ENCODE measurements around the gene ONECUT2.

The ONECUT2 gene

DNA sequence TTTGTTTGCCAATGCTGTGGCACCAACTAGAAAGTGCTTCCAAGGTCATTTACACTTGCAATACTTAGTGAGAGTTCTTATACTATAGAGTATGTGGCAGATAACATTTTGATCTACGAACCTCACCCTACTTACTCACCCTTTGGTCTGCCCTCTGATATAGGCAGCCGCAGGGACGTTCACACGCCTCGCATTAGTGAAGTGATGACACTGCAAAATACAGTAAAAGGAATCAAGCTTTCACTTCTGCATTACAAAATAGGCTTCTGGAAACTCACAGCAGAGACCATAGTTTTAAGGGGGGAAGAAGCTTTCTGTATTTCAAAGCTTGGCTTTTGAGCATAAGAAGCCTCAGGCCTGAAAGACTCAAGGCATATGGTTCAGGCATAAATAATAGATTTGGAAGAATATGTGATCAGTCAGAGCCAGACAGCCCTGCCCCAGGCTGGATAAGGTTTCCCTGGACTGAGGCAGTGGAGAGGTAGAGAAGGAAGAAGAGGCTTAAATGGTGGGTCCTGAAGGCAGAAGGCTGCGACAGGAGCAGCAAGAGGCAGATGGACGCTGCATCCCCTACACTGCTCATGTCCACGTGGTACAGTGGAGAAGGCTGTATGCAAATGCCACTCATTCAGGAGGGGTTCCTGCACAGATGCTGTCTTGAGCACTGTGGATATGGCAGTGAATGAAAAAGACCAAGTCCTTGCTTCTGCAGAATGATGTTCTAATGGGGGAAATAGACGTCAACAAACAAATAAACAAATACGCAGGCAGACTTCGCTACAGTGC is 88.2 kb downstream of the ONECUT2 start:
- no peak for DNase-seq (ENCODE audit: low read depth in 2 of 2, low spot score in 1 of 2)

DNA sequence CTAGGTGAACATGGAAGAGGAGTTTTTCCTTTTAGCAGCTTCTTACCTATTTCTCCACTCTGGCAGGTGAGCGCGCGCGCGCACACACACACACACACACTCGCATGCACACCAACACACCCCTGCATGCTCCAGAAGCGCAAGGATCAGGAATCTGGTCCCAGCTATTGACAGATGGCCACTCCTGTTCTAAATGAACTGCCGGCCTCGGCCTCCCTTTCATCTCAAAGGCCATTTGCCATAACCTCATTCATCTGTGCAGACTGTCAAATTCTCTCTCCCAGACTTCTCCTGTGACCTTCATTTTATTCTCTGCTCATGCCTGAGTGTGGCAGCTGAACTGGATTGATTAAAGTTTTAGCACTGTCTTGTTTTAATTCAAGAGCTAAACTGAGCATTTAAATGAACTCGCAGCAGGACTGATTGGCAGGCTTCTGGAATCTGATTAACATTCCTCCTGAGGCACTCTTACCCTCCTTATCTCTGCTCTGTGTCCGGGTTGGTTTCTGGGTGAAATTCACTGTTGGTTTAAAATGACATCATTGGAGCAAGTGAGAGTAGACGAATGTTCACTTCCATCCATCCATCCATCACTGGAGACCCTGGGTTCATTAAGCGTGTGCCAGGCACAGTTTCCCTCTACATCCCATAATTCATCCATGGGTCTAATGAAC is 92.5 kb downstream of the ONECUT2 start:
- no peak for DNase-seq (ENCODE audit: low read depth in 2 of 2, low spot score in 1 of 2)

DNA sequence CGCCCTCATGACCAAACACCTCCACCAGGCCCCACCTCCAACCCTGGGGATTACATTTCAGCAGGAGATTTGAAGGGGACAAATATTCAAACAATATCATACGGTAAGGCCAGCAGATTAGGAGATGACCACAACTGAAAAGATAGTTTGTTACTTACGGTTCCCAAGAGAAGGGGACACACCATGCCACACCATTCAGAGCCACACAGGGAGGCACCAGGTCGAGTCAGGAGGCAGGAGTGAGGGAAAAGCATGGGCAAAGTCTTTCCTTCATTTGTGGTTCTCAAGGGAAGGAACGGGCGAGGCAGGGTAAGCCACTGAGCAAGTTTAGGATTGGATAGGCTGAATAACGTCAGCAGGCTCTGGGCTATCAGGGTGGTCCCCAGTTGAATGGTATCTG is 94.0 kb downstream of the ONECUT2 start:
- no peak for DNase-seq (ENCODE audit: low read depth in 2 of 2, low spot score in 1 of 2)

DNA sequence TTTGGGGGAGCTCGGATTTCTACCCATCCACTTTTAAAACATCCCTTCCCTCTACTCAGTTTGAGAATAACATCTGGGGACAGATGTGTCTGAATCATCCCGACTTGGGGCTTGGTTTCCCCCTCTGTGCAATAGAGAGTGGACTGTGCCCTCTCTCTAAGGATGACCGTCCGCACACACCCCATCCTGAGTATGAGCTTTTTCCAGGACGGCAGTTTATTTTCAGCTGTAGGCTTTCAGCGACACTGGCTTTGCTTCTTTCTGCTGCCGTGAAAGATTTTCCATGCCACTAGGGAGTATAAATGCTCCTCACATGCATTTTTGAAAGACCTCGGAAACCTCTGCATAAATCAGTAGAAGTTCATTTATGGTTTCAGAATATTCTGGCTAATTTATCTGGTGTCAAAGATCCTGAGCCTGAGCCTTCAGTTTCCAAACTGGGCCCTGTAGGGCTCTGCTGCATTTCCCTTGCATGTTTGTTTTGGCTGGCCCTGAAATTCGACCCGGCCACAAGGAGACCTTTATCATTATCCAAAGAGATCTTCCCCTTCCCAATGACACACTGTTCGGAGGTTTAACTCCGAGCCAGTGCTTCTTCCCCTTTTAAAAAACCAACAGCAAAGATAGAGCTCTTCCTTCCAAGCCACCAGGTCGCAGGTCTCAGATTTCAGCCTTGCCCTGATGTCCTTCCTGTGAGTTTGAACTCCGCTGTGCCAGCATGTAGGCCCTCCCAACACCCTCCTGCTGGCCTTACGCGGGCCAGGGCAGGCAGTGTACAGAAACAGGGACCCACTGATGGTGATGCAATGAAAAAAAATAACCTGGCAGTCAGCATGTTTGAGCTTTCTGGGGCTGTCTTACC is 98.1 kb downstream of the ONECUT2 start:
- no peak for DNase-seq (ENCODE audit: low read depth in 2 of 2, low spot score in 1 of 2)

DNA sequence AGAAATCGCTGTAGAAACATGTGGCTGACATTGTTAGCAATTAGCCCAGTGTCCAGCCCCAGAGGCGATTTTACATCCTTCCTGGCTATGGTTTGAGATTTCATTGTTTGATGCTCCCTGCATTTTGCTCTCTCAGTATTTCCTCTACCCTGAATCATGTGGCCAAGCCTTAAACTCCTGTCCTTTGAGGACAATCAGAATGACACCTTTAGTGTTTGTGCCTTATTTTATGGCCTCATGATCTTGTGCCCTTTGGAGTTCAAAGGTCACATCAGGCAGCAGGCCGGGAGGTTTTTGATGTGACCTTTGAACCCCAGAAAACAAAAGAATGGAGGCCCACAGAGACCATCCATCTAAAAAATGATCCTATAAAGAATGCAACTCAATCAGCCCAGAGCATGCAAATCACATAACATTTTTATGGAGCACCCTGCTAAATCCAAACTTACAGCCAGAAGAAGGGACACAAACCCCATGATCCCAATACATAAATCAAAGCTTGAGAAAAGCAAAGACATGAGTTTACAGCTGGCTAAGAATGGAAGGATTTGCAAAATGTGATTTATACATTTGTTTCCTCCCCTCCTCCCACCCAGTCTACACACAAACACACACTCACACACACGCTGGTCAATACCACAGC is 98.8 kb downstream of the ONECUT2 start:
- DNase-seq (ENCODE audit: low read depth in 2 of 2, low spot score in 1 of 2): no peak

DNA sequence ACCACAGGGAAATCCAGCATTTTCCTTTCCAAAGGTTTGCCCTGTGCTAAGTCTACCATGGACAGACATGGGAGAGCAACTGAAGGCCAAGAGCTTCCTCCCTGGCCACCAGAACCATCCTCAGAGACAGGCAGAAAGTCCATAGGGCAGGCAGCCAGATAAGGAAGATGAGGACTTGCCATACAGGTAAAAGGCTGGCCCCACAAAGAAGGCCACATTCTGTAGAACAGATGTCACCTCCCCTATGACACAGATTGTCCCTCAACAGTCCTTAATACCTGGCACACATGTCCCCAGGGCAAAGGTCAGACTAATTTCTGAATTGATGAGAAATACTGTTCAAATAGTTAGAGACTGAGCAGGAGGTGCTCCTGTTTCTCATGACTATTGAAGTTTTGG is 99.3 kb downstream of the ONECUT2 start:
- no peak for DNase-seq (ENCODE audit: low read depth in 2 of 2, low spot score in 1 of 2)

DNA sequence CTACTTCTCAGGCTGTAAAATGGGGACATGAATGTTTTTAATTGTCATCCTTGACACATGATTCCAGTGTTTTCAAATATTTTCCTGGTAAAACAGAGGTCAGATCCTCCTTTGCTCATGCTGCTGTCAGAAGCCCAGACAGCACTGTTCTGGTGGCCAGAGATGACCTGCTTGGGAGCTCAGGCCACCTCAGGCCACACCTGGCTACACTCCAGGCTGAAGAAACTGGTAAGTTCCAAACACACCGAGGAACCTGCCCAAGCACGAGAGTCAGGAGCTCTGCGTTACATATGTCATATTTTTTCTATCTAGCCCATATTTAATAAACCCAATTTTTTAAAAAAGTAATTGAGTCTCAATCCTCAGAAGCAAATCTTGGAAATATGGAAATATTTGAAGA is 103.4 kb downstream of the ONECUT2 start:
- no peak for DNase-seq (ENCODE audit: low read depth in 2 of 2, low spot score in 1 of 2)

DNA sequence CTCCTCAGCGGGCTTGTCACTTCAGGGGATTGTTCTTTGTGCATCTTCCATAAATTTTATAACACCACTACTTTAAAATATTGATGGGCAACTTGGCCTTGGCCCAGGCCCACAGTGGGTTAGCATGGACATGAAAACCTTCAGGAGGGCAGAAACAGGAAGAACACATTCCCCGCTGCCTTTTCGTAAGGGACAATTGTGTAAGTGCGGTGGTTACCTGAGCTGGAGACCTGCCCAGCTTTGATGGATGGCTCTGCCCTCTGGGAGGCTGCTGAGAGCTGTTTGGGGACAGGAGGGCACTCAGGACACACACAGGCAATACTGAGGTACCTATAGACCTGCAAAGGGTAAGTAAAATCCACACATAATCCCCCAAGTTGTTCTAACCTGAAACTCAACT is 104.5 kb downstream of the ONECUT2 start:
- DNase-seq (ENCODE audit: low read depth in 2 of 2, low spot score in 1 of 2): no peak
